SK-N-SH treated with all-trans-retinoic acid at 6 μM for 48 hours (cell line): ENCODE results near the gene TNS3.

ENCODE experiments used
- ARNTL ChIP-seq: fragments of 450-650 bp; formaldehyde crosslinking; IDR thresholded peaks from 2 replicates; pipeline ENCODE4 v1.5.0; 2020; ENCODE audit warnings: low read depth, mild to moderate bottlenecking, moderate library complexity, borderline replicate concordance
- ISL1 ChIP-seq: fragments of 250-450 bp; sonication (Bioruptor Pico); IDR thresholded peaks from 2 replicates; pipeline ENCODE4 v2.1.2; 2022; ENCODE audit warnings: mild to moderate bottlenecking, moderate library complexity
- SNAI2 ChIP-seq: fragments of 250-450 bp; sonication (Bioruptor Pico); IDR thresholded peaks from 2 replicates; pipeline ENCODE4 v1.5.0; 2020; ENCODE audit warnings: mild to moderate bottlenecking, moderate library complexity
- ZFP30 ChIP-seq: fragments of 450-650 bp; formaldehyde crosslinking; IDR thresholded peaks from 2 replicates; pipeline ENCODE4 v1.5.0; 2022; ENCODE audit warnings: mild to moderate bottlenecking, moderate library complexity
- TF ChIP-seq, protein P1 (sequence below): fragments of 250-450 bp; sonication (Bioruptor Pico); IDR thresholded peaks from 2 replicates; pipeline ENCODE4 v1.5.1; 2021; ENCODE audit warnings: mild to moderate bottlenecking, moderate library complexity
- TF ChIP-seq, protein P2 (sequence below): fragments of 250-450 bp; sonication (Bioruptor Pico); IDR thresholded peaks from 2 replicates; pipeline ENCODE4 v1.8.0; 2021; ENCODE audit warnings: low read depth, mild to moderate bottlenecking, moderate library complexity, borderline replicate concordance
- TF ChIP-seq, protein P3 (sequence below): fragments of 250-450 bp; sonication (Bioruptor Pico); IDR thresholded peaks from 2 replicates; pipeline ENCODE4 v1.5.0; 2020; ENCODE audit warnings: mild to moderate bottlenecking, moderate library complexity

DNA sequence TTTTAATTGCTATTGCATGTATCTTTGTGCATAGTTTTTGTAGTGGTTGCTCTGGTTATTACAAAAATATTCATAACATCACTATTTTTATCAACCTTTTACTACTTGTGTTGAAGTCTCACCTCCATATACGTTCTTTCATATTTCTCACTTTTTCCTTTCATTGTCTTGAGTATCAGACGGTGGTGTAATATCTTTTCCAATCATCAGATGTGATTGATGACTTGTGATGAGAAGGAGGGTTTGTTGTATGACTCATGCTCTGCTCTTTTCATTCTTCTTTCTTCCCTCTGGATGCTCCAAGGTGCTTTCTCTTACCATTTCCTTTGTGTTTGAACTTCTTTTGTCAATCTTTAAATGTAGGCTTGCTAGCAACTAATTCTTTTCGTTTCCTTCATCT is 310.2 kb downstream of the TNS3 start:
- TF ChIP-seq, protein P1, sequence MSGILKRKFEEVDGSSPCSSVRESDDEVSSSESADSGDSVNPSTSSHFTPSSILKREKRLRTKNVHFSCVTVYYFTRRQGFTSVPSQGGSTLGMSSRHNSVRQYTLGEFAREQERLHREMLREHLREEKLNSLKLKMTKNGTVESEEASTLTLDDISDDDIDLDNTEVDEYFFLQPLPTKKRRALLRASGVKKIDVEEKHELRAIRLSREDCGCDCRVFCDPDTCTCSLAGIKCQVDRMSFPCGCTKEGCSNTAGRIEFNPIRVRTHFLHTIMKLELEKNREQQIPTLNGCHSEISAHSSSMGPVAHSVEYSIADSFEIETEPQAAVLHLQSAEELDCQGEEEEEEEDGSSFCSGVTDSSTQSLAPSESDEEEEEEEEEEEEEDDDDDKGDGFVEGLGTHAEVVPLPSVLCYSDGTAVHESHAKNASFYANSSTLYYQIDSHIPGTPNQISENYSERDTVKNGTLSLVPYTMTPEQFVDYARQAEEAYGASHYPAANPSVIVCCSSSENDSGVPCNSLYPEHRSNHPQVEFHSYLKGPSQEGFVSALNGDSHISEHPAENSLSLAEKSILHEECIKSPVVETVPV (CRISPR knock-in tag): no peak
- TF ChIP-seq, protein P2, sequence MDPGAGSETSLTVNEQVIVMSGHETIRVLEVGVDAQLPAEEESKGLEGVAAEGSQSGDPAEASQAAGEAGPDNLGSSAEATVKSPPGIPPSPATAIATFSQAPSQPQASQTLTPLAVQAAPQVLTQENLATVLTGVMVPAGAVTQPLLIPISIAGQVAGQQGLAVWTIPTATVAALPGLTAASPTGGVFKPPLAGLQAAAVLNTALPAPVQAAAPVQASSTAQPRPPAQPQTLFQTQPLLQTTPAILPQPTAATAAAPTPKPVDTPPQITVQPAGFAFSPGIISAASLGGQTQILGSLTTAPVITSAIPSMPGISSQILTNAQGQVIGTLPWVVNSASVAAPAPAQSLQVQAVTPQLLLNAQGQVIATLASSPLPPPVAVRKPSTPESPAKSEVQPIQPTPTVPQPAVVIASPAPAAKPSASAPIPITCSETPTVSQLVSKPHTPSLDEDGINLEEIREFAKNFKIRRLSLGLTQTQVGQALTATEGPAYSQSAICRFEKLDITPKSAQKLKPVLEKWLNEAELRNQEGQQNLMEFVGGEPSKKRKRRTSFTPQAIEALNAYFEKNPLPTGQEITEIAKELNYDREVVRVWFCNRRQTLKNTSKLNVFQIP (CRISPR knock-in tag): no peak
- no peak for TF ChIP-seq ARNTL (CRISPR knock-in tag)
- TF ChIP-seq, protein P3, sequence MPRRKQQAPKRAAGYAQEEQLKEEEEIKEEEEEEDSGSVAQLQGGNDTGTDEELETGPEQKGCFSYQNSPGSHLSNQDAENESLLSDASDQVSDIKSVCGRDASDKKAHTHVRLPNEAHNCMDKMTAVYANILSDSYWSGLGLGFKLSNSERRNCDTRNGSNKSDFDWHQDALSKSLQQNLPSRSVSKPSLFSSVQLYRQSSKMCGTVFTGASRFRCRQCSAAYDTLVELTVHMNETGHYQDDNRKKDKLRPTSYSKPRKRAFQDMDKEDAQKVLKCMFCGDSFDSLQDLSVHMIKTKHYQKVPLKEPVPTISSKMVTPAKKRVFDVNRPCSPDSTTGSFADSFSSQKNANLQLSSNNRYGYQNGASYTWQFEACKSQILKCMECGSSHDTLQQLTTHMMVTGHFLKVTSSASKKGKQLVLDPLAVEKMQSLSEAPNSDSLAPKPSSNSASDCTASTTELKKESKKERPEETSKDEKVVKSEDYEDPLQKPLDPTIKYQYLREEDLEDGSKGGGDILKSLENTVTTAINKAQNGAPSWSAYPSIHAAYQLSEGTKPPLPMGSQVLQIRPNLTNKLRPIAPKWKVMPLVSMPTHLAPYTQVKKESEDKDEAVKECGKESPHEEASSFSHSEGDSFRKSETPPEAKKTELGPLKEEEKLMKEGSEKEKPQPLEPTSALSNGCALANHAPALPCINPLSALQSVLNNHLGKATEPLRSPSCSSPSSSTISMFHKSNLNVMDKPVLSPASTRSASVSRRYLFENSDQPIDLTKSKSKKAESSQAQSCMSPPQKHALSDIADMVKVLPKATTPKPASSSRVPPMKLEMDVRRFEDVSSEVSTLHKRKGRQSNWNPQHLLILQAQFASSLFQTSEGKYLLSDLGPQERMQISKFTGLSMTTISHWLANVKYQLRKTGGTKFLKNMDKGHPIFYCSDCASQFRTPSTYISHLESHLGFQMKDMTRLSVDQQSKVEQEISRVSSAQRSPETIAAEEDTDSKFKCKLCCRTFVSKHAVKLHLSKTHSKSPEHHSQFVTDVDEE (CRISPR knock-in tag): no peak
- no peak for TF ChIP-seq ISL1 (CRISPR knock-in tag)
- TF ChIP-seq ZFP30 (CRISPR knock-in tag): no peak
- no peak for TF ChIP-seq SNAI2
